Endothelial cell (in vitro differentiated cells): ENCODE results near the gene EEF1AKMT1. TPM values are rescaled to one million over a fixed set of nuclear protein-coding genes. Genes with fewer than 3 reads are reported as not detected.

ENCODE experiments used
- DNase-seq: peaks from one replicate; pipeline ENCODE4 v3.0.0; 2021; ENCODE audit warnings: low spot score
- H3K27ac Mint-ChIP-seq: one replicate; pipeline ENCODE4 v1.8.0; 2021; ENCODE audit warnings: mixed read lengths, inconsistent platforms; ENCODE audit not compliant: unreplicated experiment
- H3K27me3 Mint-ChIP-seq: one replicate; pipeline ENCODE4 v1.8.0; 2021; ENCODE audit warnings: mild to moderate bottlenecking, moderate library complexity, mixed read lengths, inconsistent platforms; ENCODE audit not compliant: unreplicated experiment
- H3K36me3 Mint-ChIP-seq: one replicate; pipeline ENCODE4 v1.8.0; 2021; ENCODE audit warnings: mild to moderate bottlenecking, low read depth, mixed read lengths, inconsistent platforms; ENCODE audit not compliant: unreplicated experiment
- H3K4me1 Mint-ChIP-seq: one replicate; pipeline ENCODE4 v1.8.0; 2021; ENCODE audit warnings: mild to moderate bottlenecking, mixed read lengths, inconsistent platforms; ENCODE audit not compliant: unreplicated experiment
- H3K4me3 Mint-ChIP-seq: one replicate; pipeline ENCODE4 v1.8.0; 2021; ENCODE audit warnings: mild to moderate bottlenecking, mixed read lengths, inconsistent platforms; ENCODE audit not compliant: unreplicated experiment
- H3K9me3 Mint-ChIP-seq: one replicate; pipeline ENCODE4 v1.8.0; 2021; ENCODE audit warnings: mixed read lengths, inconsistent platforms; ENCODE audit not compliant: unreplicated experiment
- CTCF ChIP-seq: fragments of 200-600 bp; sonication (generic); IDR thresholded peaks from one replicate; pipeline ENCODE4 v1.5.0; 2021; ENCODE audit warnings: antibody characterized with exemption; ENCODE audit not compliant: unreplicated experiment
- total RNA-seq: library from RNA; stranded (reverse); fragmentation: NEBNext Ultra II Directional; extraction: Animal tissue kit (Norgen Biotek cat#: 25700); gene quantifications from one replicate; pipeline ENCODE4 v1.2.1, GENCODE V29; 2021; ENCODE audit not compliant: unreplicated experiment

EEF1AKMT1 gene
- total RNA-seq, 1 donor from 2014 or later = 9.6 TPM

DNA sequence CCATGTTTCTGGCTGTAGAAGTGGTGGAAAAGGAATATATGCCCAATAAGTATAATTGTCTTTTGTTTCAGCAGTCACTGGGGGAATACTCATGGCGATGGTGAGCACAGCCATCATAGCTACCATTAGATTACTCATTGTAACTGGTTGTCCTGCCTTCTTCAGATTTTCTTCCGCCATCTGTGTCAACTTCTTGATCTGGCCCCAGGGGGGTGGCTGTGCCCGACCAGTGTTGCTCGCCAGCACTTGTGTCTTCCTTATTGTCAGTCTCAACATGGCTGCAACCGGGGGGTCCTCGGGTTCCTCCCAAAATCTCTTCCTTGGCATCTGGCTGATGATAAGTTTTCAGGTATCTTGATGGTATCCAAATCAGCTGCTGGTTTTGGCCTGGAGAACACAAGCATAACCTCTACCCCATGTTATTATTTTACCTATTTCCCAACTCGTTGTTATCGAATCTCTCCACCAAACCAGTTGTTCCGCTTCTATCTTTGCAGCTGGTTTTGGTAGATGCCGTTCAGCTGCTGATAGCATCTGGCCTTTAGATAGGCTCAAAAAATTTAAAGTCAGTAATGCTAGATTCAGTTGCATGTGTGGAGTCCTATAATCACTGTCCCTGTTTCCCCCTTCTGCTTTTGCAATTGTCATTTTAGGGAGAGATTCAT lies 93.2 kb downstream of the EEF1AKMT1 start:
- H3K4me3 Mint-ChIP-seq = no peak overlapping the region
- DNase-seq = no peak
- no peaks in the 10 kb centered on the region for H3K9me3 Mint-ChIP-seq
- no peak overlapping the region for H3K27ac Mint-ChIP-seq
- no peaks in the 10 kb centered on the region for H3K36me3 Mint-ChIP-seq
- H3K4me1 Mint-ChIP-seq = peaks cover 36% of the 10 kb centered on the region
- no peaks in the 10 kb centered on the region for H3K27me3 Mint-ChIP-seq
- no peak for TF ChIP-seq CTCF

DNA sequence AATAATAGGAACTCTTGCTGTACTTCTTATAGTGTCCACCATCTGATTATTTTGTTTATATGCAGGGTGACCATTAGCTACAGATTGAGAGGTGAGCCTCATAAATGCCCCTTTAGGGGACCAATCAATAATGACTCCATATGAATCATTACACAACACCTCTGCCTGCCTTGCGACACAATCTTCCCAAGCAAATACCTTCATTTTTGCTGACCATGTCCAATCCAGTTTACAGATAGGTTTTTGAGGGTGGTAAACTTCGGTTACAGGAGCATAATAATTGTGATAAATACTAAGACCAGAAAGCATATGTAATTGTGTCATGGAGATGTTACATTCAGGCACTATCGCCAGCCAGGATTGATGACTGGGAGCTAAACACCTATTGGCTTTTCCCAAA lies 93.9 kb downstream of the EEF1AKMT1 start:
- no peaks in the 10 kb centered on the region for H3K27me3 Mint-ChIP-seq
- TF ChIP-seq CTCF = no peak
- no peak for DNase-seq
- H3K36me3 Mint-ChIP-seq = no peaks in the 10 kb centered on the region
- peaks cover 32% of the 10 kb centered on the region for H3K4me1 Mint-ChIP-seq
- H3K27ac Mint-ChIP-seq = no peak overlapping the region
- no peak overlapping the region for H3K4me3 Mint-ChIP-seq
- no peaks in the 10 kb centered on the region for H3K9me3 Mint-ChIP-seq

Other genes with a start within 250 kb of the EEF1AKMT1 start
- gene CRYL1, start 248.1 kb downstream of the EEF1AKMT1 start, total RNA-seq = 4.8 TPM
- 7.8 TPM for gene IFT88, start 206.8 kb downstream of the EEF1AKMT1 start, total RNA-seq
- gene IL17D, start 70.3 kb downstream of the EEF1AKMT1 start, total RNA-seq = 2.1 TPM
- 18.0 TPM for gene XPO4, start 128.8 kb upstream of the EEF1AKMT1 start, total RNA-seq